H9 (cell line): ENCODE data around the gene IL31RA. TPM values are rescaled to one million over a fixed set of nuclear protein-coding genes. Genes with fewer than 3 reads are reported as not detected.
"Not testable (repeated sequence)": the region's sequence is repeated elsewhere in the genome, so short reads cannot be mapped to it uniquely, and the experiment has no call there.

Experiments
- DNase-seq: peaks from one replicate; pipeline ENCODE4 v3.0.0-alpha.2; 2017
- H2AFZ ChIP-seq: one replicate; pipeline ENCODE4 v1.6.1; 2013; ENCODE audit warnings: mild to moderate bottlenecking, low read length, control low read depth, moderate library complexity
- H2AK5ac ChIP-seq: 2 replicates; pipeline ENCODE4 v1.6.1; 2013; ENCODE audit warnings: low read length, control low read depth, mixed read lengths; ENCODE audit not compliant: insufficient read length
- H2BK120ac ChIP-seq: one replicate; pipeline ENCODE4 v1.6.1; 2013; ENCODE audit warnings: low read depth, mild to moderate bottlenecking, low read length, control low read depth, inconsistent platforms; ENCODE audit not compliant: poor library complexity, severe bottlenecking
- H2BK12ac ChIP-seq: 2 replicates; pipeline ENCODE4 v1.6.1; 2013; ENCODE audit warnings: low read length, control low read depth, mixed read lengths, low read depth; ENCODE audit not compliant: insufficient read length
- H2BK15ac ChIP-seq: 2 replicates; pipeline ENCODE4 v1.6.1; 2013; ENCODE audit warnings: low read depth, low read length, control low read depth
- H2BK20ac ChIP-seq: one replicate; pipeline ENCODE4 v1.6.1; 2013; ENCODE audit warnings: low read depth, mild to moderate bottlenecking, low read length, control low read depth, inconsistent platforms; ENCODE audit not compliant: poor library complexity, severe bottlenecking
- H2BK5ac ChIP-seq: 2 replicates; pipeline ENCODE4 v1.6.1; 2013; ENCODE audit warnings: low read length, control low read depth, mixed read lengths; ENCODE audit not compliant: insufficient read length
- H3K14ac ChIP-seq: 2 replicates; pipeline ENCODE4 v1.6.1; 2013; ENCODE audit warnings: low read length, control low read depth; ENCODE audit not compliant: insufficient read depth
- H3K18ac ChIP-seq: 2 replicates; pipeline ENCODE4 v1.6.1; 2013; ENCODE audit warnings: low read depth, mild to moderate bottlenecking, mixed read lengths, low read length, control low read depth; ENCODE audit not compliant: insufficient read length
- H3K23ac ChIP-seq: 2 replicates; pipeline ENCODE4 v1.6.1; 2013; ENCODE audit warnings: low read length, control low read depth, mixed read lengths, low read depth; ENCODE audit not compliant: insufficient read length
- H3K23me2 ChIP-seq: 2 replicates; pipeline ENCODE4 v1.6.1; 2013; ENCODE audit warnings: low read depth, mild to moderate bottlenecking, mixed read lengths, low read length, control low read depth; ENCODE audit not compliant: insufficient read length, poor library complexity, severe bottlenecking
- H3K27ac ChIP-seq: 2 replicates; pipeline ENCODE4 v1.5.1; 2013; ENCODE audit warnings: low read length, control low read depth, mixed read lengths, low read depth; ENCODE audit not compliant: insufficient read length
- H3K27me3 ChIP-seq: 2 replicates; pipeline ENCODE4 v1.6.1; 2013; ENCODE audit warnings: low read length, control low read depth, inconsistent platforms; ENCODE audit not compliant: insufficient read depth
- H3K4ac ChIP-seq: 2 replicates; pipeline ENCODE4 v1.6.1; 2013; ENCODE audit warnings: low read depth, mild to moderate bottlenecking, control low read depth, inconsistent platforms, low read length, moderate library complexity
- H3K4me1 ChIP-seq: 2 replicates; pipeline ENCODE4 v1.6.1; 2013; ENCODE audit warnings: low read length, control low read depth, inconsistent platforms; ENCODE audit not compliant: insufficient read depth
- H3K4me2 ChIP-seq: 2 replicates; pipeline ENCODE4 v1.6.1; 2013; ENCODE audit warnings: low read length, control low read depth, mixed read lengths; ENCODE audit not compliant: insufficient read length, insufficient read depth
- H3K56ac ChIP-seq: 2 replicates; pipeline ENCODE4 v1.6.1; 2013; ENCODE audit warnings: low read depth, mild to moderate bottlenecking, mixed read lengths, low read length, control low read depth; ENCODE audit not compliant: insufficient read length
- H3K79me1 ChIP-seq: 2 replicates; pipeline ENCODE4 v1.6.1; 2013; ENCODE audit warnings: low read depth, mild to moderate bottlenecking, moderate library complexity, low read length, control low read depth, inconsistent platforms; ENCODE audit not compliant: insufficient read depth, poor library complexity, severe bottlenecking
- H3K79me2 ChIP-seq: 2 replicates; pipeline ENCODE4 v1.6.1; 2013; ENCODE audit warnings: low read length, control low read depth, inconsistent platforms; ENCODE audit not compliant: insufficient read depth
- H3K9ac ChIP-seq: 2 replicates; pipeline ENCODE4 v1.6.1; 2013; ENCODE audit warnings: low read length, control low read depth, mixed read lengths; ENCODE audit not compliant: insufficient read length; ENCODE audit errors: extremely low read depth
- H3K9me3 ChIP-seq: one replicate; pipeline ENCODE4 v1.6.1; 2013; ENCODE audit warnings: low read depth, low read length, inconsistent platforms; ENCODE audit not compliant: control insufficient read depth
- H3T11ph ChIP-seq: one replicate; pipeline ENCODE4 v1.6.1; 2013; ENCODE audit warnings: mild to moderate bottlenecking, low read length, control low read depth, inconsistent platforms
- H4K20me1 ChIP-seq: one replicate; pipeline ENCODE4 v1.6.1; 2013; ENCODE audit not compliant: control insufficient read depth, insufficient read length, insufficient read depth
- H4K5ac ChIP-seq: 2 replicates; pipeline ENCODE4 v1.6.1; 2013; ENCODE audit warnings: low read depth, mild to moderate bottlenecking, mixed read lengths, low read length, control low read depth; ENCODE audit not compliant: insufficient read length
- H4K8ac ChIP-seq: replicated peaks from 2 replicates; pipeline ENCODE4 v1.6.1; 2013; ENCODE audit warnings: low read length, control low read depth, mixed read lengths, low read depth; ENCODE audit not compliant: insufficient read length
- H4K91ac ChIP-seq: 2 replicates; pipeline ENCODE4 v1.6.1; 2013; ENCODE audit warnings: low read depth, mild to moderate bottlenecking, moderate library complexity, mixed read lengths, low read length, control low read depth; ENCODE audit not compliant: insufficient read length
- H3K27ac Mint-ChIP-seq, 3 experiments: 2 replicates in 2 of 3; 3 replicates in 1 of 3; pipeline ENCODE4 v1.8.0; 2020 to 2021; ENCODE audit warnings: mixed read lengths in 3 of 3, mild to moderate bottlenecking in 1 of 3, moderate library complexity in 1 of 3
- H3K27me3 Mint-ChIP-seq: 2 replicates; pipeline ENCODE4 v1.8.0; 2021; ENCODE audit warnings: low read depth, mild to moderate bottlenecking, moderate library complexity, mixed read lengths
- H3K36me3 Mint-ChIP-seq, 3 experiments: 2 replicates in 2 of 3; 3 replicates in 1 of 3; pipeline ENCODE4 v1.8.0; 2020 to 2021; ENCODE audit warnings: low read depth in 3 of 3, mixed read lengths in 3 of 3; ENCODE audit not compliant: insufficient read depth in 1 of 3
- H3K4me1 Mint-ChIP-seq, 2 experiments: 2 replicates each; pipeline ENCODE4 v1.8.0; 2020; ENCODE audit warnings: mixed read lengths in 2 of 2
- H3K4me3 Mint-ChIP-seq, 2 experiments: 2 replicates in 1 of 2; 3 replicates in 1 of 2; pipeline ENCODE4 v1.8.0; 2020 to 2021; ENCODE audit warnings: mild to moderate bottlenecking in 2 of 2, mixed read lengths in 2 of 2, moderate library complexity in 1 of 2
- H3K9me3 Mint-ChIP-seq, 2 experiments: 2 replicates in 1 of 2; 3 replicates in 1 of 2; pipeline ENCODE4 v1.8.0; 2020; ENCODE audit warnings: mild to moderate bottlenecking in 2 of 2, mixed read lengths in 2 of 2, moderate library complexity in 1 of 2
- WGBS: extraction: QIAGEN DNeasy Blood & Tissue Kit; methylation state at CpG from one replicate; pipeline ENCODE4 v1.1.7; 2013; ENCODE audit warnings: missing lambda C conversion rate, low lambda C conversion rate, mixed read lengths; ENCODE audit not compliant: insufficient read length; ENCODE audit errors: extremely low coverage; 5-methylcytosine and 5-hydroxymethylcytosine counted together
- total RNA-seq: library from RNA; stranded (reverse); gene quantifications from 2 replicates; pipeline ENCODE4 v1.2.1, GENCODE V29; 2021

Gene IL31RA
- total RNA-seq, 1 experiment from 2014 or later, result 0.11 TPM

GRCh38 chr5:55815939-55816338 is 35.2 kb upstream of the IL31RA start:
- not testable (repeated sequence) for H3K4me1 Mint-ChIP-seq, H3K9ac ChIP-seq, H3K9me3 ChIP-seq, H4K8ac ChIP-seq, H2BK15ac ChIP-seq, H3T11ph ChIP-seq, H3K14ac ChIP-seq, H3K79me2 ChIP-seq, H4K91ac ChIP-seq, H3K23me2 ChIP-seq, H3K23ac ChIP-seq, H2BK120ac ChIP-seq, H3K27ac ChIP-seq, H3K9me3 Mint-ChIP-seq, H3K4ac ChIP-seq, H3K79me1 ChIP-seq, H2BK20ac ChIP-seq, H3K27me3 ChIP-seq, H3K4me1 ChIP-seq, H3K4me3 Mint-ChIP-seq, H3K36me3 Mint-ChIP-seq, H2AK5ac ChIP-seq, H3K27ac Mint-ChIP-seq, H2BK12ac ChIP-seq, H4K5ac ChIP-seq, H3K18ac ChIP-seq, H2BK5ac ChIP-seq, H3K56ac ChIP-seq, H2AFZ ChIP-seq, H3K4me2 ChIP-seq, H4K20me1 ChIP-seq, DNase-seq
- H3K27me3 Mint-ChIP-seq, result peaks cover 11% of the 10 kb centered on the region
- no CpG with 5 or more reads among the region's 4 CpGs for WGBS
